Prostate gland (tissue), 2 donors: ENCODE results near the gene APOBEC4.

Experiments
- CTCF ChIP-seq, 4 experiments: fragments of 200-600 bp in 2 of 4; fragments of 450-650 bp in 2 of 4; sonication (generic) in 2 of 4; IDR thresholded peaks; 1 replicate in 3 of 4; 2 replicates in 1 of 4; pipeline ENCODE4 v1.5.1; 2016 to 2019; ENCODE audit warnings: antibody characterized with exemption in 4 of 4, mild to moderate bottlenecking in 2 of 4, moderate library complexity in 2 of 4
- POLR2A ChIP-seq: fragments of 450-650 bp; IDR thresholded peaks from one replicate; pipeline ENCODE4 v1.6.1; 2016; ENCODE audit warnings: antibody characterized with exemption, mild to moderate bottlenecking
- POLR2AphosphoS5 ChIP-seq: sonication (generic); formaldehyde crosslinking; IDR thresholded peaks from one replicate; pipeline ENCODE4 v1.6.1; 2017; ENCODE audit warnings: antibody characterized with exemption

GRCh38 chr1:183634429-183635065 lies 18.6 kb downstream of the APOBEC4 start:
- TF ChIP-seq POLR2AphosphoS5 (no peak), CTCF (IDR thresholded peaks at IDR 0.05) (no peak), POLR2A (no peak)
